Measurements from ENCODE around the gene EHMT1. TPM values are rescaled to one million over a fixed set of nuclear protein-coding genes. Genes with fewer than 3 reads are reported as not detected.
A peak's percentile ranks its signal among the peaks of the same experiment; 100 is the strongest.

EHMT1 gene
- polyA plus RNA-seq, 3 donors = 10.1 to 46.5 (median 15.0) TPM

GRCh38 chr9:137639303-137640051, 20.7 kb downstream of the EHMT1 start:
- peaks cover 10 to 21% of the 10 kb centered on the region in 2 donors for H3K36me3 ChIP-seq (replicated peaks in 1 of 2; ENCODE audit: control insufficient read depth in 1 of 2, insufficient read depth in 2 of 2, low read length in 2 of 2)
- peak overlapping the region; percentile 63 to 83 for H3K4me3 Mint-ChIP-seq
- WGBS (ENCODE audit: insufficient coverage) = 96% methylated on average over 7 of the region's 12 CpGs
- H3K27ac Mint-ChIP-seq = peak overlapping the region; percentile 17 to 90 (median 76)
- H3K36me3 Mint-ChIP-seq = peaks cover 19 to 47% of the 10 kb centered on the region in 2 donors
- peaks cover 31% of the 10 kb centered on the region for H3K4me1 Mint-ChIP-seq
- peaks cover 70% of the 10 kb centered on the region for H4K20me1 ChIP-seq (ENCODE audit: insufficient read depth, low read length)
- peak overlapping the region in 2 of 3 experiments; percentile 15 to 49 for H3K4me3 ChIP-seq (replicated peaks in 1 of 3; ENCODE audit: low read depth in 2 of 3, low read length in 3 of 3)
- H3K27me3 ChIP-seq (ENCODE audit: control insufficient read depth in 2 of 2, insufficient read depth in 2 of 2, low read length in 2 of 2) = no peaks in the 10 kb centered on the region
- H3K79me2 ChIP-seq (ENCODE audit: insufficient read depth, low read length) = peaks cover 93% of the 10 kb centered on the region
- TF ChIP-seq CTCF (IDR thresholded peaks at IDR 0.05) = no peak
- no peaks in the 10 kb centered on the region for H3K27me3 Mint-ChIP-seq (ENCODE audit: low read depth in 3 of 3)
- peak overlapping the region; percentile 40 for H3K9ac ChIP-seq (ENCODE audit: insufficient read depth, low read length, poor library complexity, severe bottlenecking)
- intact Hi-C loops (cut with micrococcal nuclease) = no loop called here
- DNase-seq = peak in 1 of 3 donors; percentile 26
- H3K9me3 Mint-ChIP-seq = no peaks in the 10 kb centered on the region
- peak overlapping the region; percentile 57 for H3K4me2 ChIP-seq (replicated peaks; ENCODE audit: extremely low read depth, low read length, poor library complexity, severe bottlenecking)
- H2AFZ ChIP-seq (ENCODE audit: insufficient read depth, low read depth, low read length, poor library complexity, severe bottlenecking) = peak overlapping the region; percentile 5
- H3K27ac ChIP-seq (ENCODE audit: low read depth in 1 of 2, low read length in 2 of 2) = peak overlapping the region in 1 of 2 donors; percentile 80
- no peaks in the 10 kb centered on the region for H3K9me3 ChIP-seq (replicated peaks in 1 of 2; ENCODE audit: control insufficient read depth in 1 of 2, insufficient read depth in 1 of 2, low read length in 2 of 2)
- H3K4me1 ChIP-seq (ENCODE audit: control insufficient read depth in 1 of 2, insufficient read depth in 2 of 2, low read length in 2 of 2) = peaks cover 13 to 20% of the 10 kb centered on the region in 2 donors

DNA sequence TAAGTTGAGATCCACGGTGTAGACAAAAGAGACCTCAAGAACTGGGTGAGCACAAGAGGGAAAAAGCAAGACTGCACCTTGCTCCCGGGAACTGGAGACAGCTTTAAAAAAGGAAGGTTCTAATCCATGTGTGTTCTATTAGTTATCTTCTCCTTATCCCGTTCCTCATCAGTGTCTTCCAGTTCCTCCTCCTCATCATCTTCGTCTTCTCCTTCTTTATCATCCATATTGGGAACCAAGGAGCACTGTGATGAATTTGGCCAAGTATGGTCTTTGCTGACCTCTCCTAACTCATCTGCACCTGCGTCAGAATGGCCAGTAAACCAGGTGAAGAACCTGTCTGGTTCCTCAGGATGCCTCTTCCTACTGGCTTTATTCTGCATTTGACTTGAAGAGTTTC, 22.1 kb downstream of the EHMT1 start:
- Mint-ChIP-seq H3K4me1 (peaks cover 34% of the 10 kb centered on the region), H3K4me3 (no peak overlapping the region)
- intact Hi-C loops (cut with micrococcal nuclease) = no loop called here

More for the DNA sequence above, 22.1 kb downstream of the EHMT1 start:
- no peak for TF ChIP-seq CTCF (IDR thresholded peaks at IDR 0.05)
- H3K9me3 ChIP-seq (replicated peaks in 1 of 2; ENCODE audit: control insufficient read depth in 1 of 2, insufficient read depth in 1 of 2, low read length in 2 of 2) = no peaks in the 10 kb centered on the region
- no peak overlapping the region for H3K9ac ChIP-seq (ENCODE audit: insufficient read depth, low read length, poor library complexity, severe bottlenecking)
- WGBS (ENCODE audit: insufficient coverage) = 100% methylated on average over 1 of the region's 5 CpGs
- no peaks in the 10 kb centered on the region for H3K27me3 ChIP-seq (ENCODE audit: control insufficient read depth in 2 of 2, insufficient read depth in 2 of 2, low read length in 2 of 2)
- peaks cover 19 to 47% of the 10 kb centered on the region in 2 donors for H3K36me3 Mint-ChIP-seq
- H3K27ac ChIP-seq (ENCODE audit: low read depth in 1 of 2, low read length in 2 of 2) = peak overlapping the region in 1 of 2 donors; percentile 48
- H3K79me2 ChIP-seq (ENCODE audit: insufficient read depth, low read length) = peaks cover 95% of the 10 kb centered on the region
- peaks cover 75% of the 10 kb centered on the region for H4K20me1 ChIP-seq (ENCODE audit: insufficient read depth, low read length)
- no peak overlapping the region for H3K4me3 ChIP-seq (replicated peaks in 1 of 3; ENCODE audit: low read depth in 2 of 3, low read length in 3 of 3)
- H3K27me3 Mint-ChIP-seq (ENCODE audit: low read depth in 3 of 3) = no peaks in the 10 kb centered on the region
- H3K36me3 ChIP-seq (replicated peaks in 1 of 2; ENCODE audit: control insufficient read depth in 1 of 2, insufficient read depth in 2 of 2, low read length in 2 of 2) = peaks cover 10 to 21% of the 10 kb centered on the region in 2 donors
- H3K4me1 ChIP-seq (ENCODE audit: control insufficient read depth in 1 of 2, insufficient read depth in 2 of 2, low read length in 2 of 2) = peaks cover 14 to 25% of the 10 kb centered on the region in 2 donors
- no peak for DNase-seq
- H2AFZ ChIP-seq (ENCODE audit: insufficient read depth, low read depth, low read length, poor library complexity, severe bottlenecking) = no peak overlapping the region
- no peaks in the 10 kb centered on the region for H3K9me3 Mint-ChIP-seq
- no peak overlapping the region for H3K4me2 ChIP-seq (replicated peaks; ENCODE audit: extremely low read depth, low read length, poor library complexity, severe bottlenecking)
- peak overlapping the region in 2 of 7 donors; percentile 4 to 77 for H3K27ac Mint-ChIP-seq
